Neural progenitor cell (in vitro differentiated cells): ENCODE measurements around the gene PCSK6. TPM values are rescaled to one million over a fixed set of nuclear protein-coding genes. Genes with fewer than 3 reads are reported as not detected.

Source experiments
- DNase-seq: peaks from one replicate; pipeline ENCODE4 v3.0.0-alpha.2; 2016; ENCODE audit warnings: low spot score
- H2AFZ ChIP-seq: fragments of 200-600 bp; sonication (generic); replicated peaks from 2 replicates; pipeline ENCODE4 v1.6.1; 2016; ENCODE audit warnings: antibody characterized with exemption
- H3F3A ChIP-seq: fragments of 200-600 bp; sonication (generic); 2 replicates; pipeline ENCODE4 v1.6.1; 2016; ENCODE audit warnings: antibody characterized with exemption, low read depth
- H3K27ac ChIP-seq: fragments of 200-600 bp; sonication (generic); 2 replicates; pipeline ENCODE4 v1.5.1; 2016; ENCODE audit warnings: mild to moderate bottlenecking
- H3K27me3 ChIP-seq: fragments of 200-600 bp; sonication (generic); 2 replicates; pipeline ENCODE4 v1.6.1; 2016; ENCODE audit warnings: mild to moderate bottlenecking, moderate library complexity
- H3K36me3 ChIP-seq: fragments of 200-600 bp; sonication (generic); 2 replicates; pipeline ENCODE4 v1.5.1; 2016
- H3K4me1 ChIP-seq: fragments of 200-600 bp; sonication (generic); 2 replicates; pipeline ENCODE4 v1.6.1; 2016; ENCODE audit warnings: mixed run types
- H3K4me2 ChIP-seq: fragments of 200-600 bp; sonication (generic); 2 replicates; pipeline ENCODE4 v1.6.1; 2016
- H3K4me3 ChIP-seq: fragments of 200-600 bp; sonication (generic); 2 replicates; pipeline ENCODE4 v1.5.1; 2016
- H3K79me2 ChIP-seq: fragments of 200-600 bp; sonication (generic); 2 replicates; pipeline ENCODE4 v1.6.1; 2016; ENCODE audit warnings: low read depth
- H3K9ac ChIP-seq: fragments of 200-600 bp; sonication (generic); 2 replicates; pipeline ENCODE4 v1.6.1; 2016
- H3K9me3 ChIP-seq: fragments of 200-600 bp; sonication (generic); 2 replicates; pipeline ENCODE4 v1.5.1; 2016; ENCODE audit warnings: low read depth
- H4K20me1 ChIP-seq: fragments of 200-600 bp; sonication (generic); 2 replicates; pipeline ENCODE4 v1.6.1; 2016; ENCODE audit warnings: low read depth
- H3K27ac Mint-ChIP-seq: 3 replicates; pipeline ENCODE4 v1.8.0; 2021; ENCODE audit warnings: mixed read lengths
- H3K27me3 Mint-ChIP-seq: 2 replicates; pipeline ENCODE4 v1.8.0; 2022; ENCODE audit warnings: low read depth, mild to moderate bottlenecking, inconsistent platforms, moderate library complexity, mixed read lengths; ENCODE audit not compliant: insufficient read depth
- H3K36me3 Mint-ChIP-seq: 3 replicates; pipeline ENCODE4 v1.8.0; 2021; ENCODE audit warnings: mixed read lengths
- H3K4me1 Mint-ChIP-seq: 3 replicates; pipeline ENCODE4 v1.8.0; 2021; ENCODE audit warnings: mixed read lengths
- H3K4me3 Mint-ChIP-seq: 3 replicates; pipeline ENCODE4 v1.8.0; 2021; ENCODE audit warnings: mild to moderate bottlenecking, moderate library complexity, mixed read lengths
- H3K9me3 Mint-ChIP-seq: 3 replicates; pipeline ENCODE4 v1.8.0; 2020; ENCODE audit warnings: mixed read lengths
- CTCF ChIP-seq: fragments of 200-600 bp; sonication (generic); IDR thresholded peaks from 2 replicates; pipeline ENCODE4 v1.5.1; 2017; ENCODE audit warnings: antibody characterized with exemption, mild to moderate bottlenecking
- EZH2 ChIP-seq: fragments of 200-600 bp; sonication (generic); IDR thresholded peaks from 2 replicates; pipeline ENCODE4 v1.6.1; 2017; ENCODE audit warnings: antibody characterized with exemption, mild to moderate bottlenecking, moderate library complexity
- EZH2phosphoT487 ChIP-seq: fragments of 200-600 bp; sonication (generic); IDR thresholded peaks from 2 replicates; pipeline ENCODE4 v1.6.1; 2017; ENCODE audit warnings: antibody characterized with exemption
- total RNA-seq: library from RNA; depleted of rRNA; stranded (reverse); fragments of >200 nt; gene quantifications from 2 replicates; pipeline ENCODE4 v1.2.3, GENCODE V29; 2015; ENCODE audit warnings: low replicate concordance

Gene PCSK6
- total RNA-seq, 1 donor from 2014 or later, result 1.9 TPM

GRCh38 chr15:101498717-101499480 is 9.4 kb upstream of the PCSK6 start:
- Histone ChIP-seq H4K20me1 (no peaks in the 10 kb centered on the region), H3K4me3 (no peak overlapping the region), H2AFZ (no peak overlapping the region), H3K4me1 (peaks cover 26% of the 10 kb centered on the region), H3K79me2 (no peaks in the 10 kb centered on the region), H3K9ac (no peak overlapping the region), H3F3A (peaks cover 5% of the 10 kb centered on the region), H3K4me2 (no peak overlapping the region), H3K27ac (no peak overlapping the region), H3K27me3 (peaks cover 13% of the 10 kb centered on the region), H3K36me3 (no peaks in the 10 kb centered on the region), H3K9me3 (no peaks in the 10 kb centered on the region)
- no peak for TF ChIP-seq CTCF
- no peak for TF ChIP-seq EZH2phosphoT487
- TF ChIP-seq EZH2, result no peak
- no peak for DNase-seq
- Mint-ChIP-seq H3K27me3 (peaks cover 25% of the 10 kb centered on the region), H3K27ac (peak overlapping the region; percentile 46), H3K36me3 (no peaks in the 10 kb centered on the region), H3K4me1 (peaks cover 56% of the 10 kb centered on the region), H3K4me3 (no peak overlapping the region), H3K9me3 (no peaks in the 10 kb centered on the region)

GRCh38 chr15:101498076-101498716 is 8.7 kb upstream of the PCSK6 start:
- no peak for DNase-seq
- H3K4me1 ChIP-seq, result peaks cover 29% of the 10 kb centered on the region
- Mint-ChIP-seq H3K36me3 (no peaks in the 10 kb centered on the region), H3K27me3 (peaks cover 33% of the 10 kb centered on the region), H3K4me1 (peaks cover 58% of the 10 kb centered on the region), H3K27ac (no peak overlapping the region), H3K9me3 (peaks cover 2% of the 10 kb centered on the region), H3K4me3 (no peak overlapping the region)
- H3K27me3 ChIP-seq, result peaks cover 14% of the 10 kb centered on the region
- H3F3A ChIP-seq, result peaks cover 8% of the 10 kb centered on the region
- H3K4me2 ChIP-seq, result no peak overlapping the region
- H3K36me3 ChIP-seq, result no peaks in the 10 kb centered on the region
- H3K4me3 ChIP-seq, result no peak overlapping the region
- no peaks in the 10 kb centered on the region for H3K79me2 ChIP-seq
- no peak overlapping the region for H2AFZ ChIP-seq
- TF ChIP-seq EZH2phosphoT487 (no peak), EZH2 (no peak), CTCF (no peak)
- H3K9me3 ChIP-seq, result no peaks in the 10 kb centered on the region
- no peak overlapping the region for H3K9ac ChIP-seq
- no peak overlapping the region for H3K27ac ChIP-seq
- H4K20me1 ChIP-seq, result no peaks in the 10 kb centered on the region

- H3K4me3 ChIP-seq, result no peak overlapping the region
- peaks cover 29% of the 10 kb centered on the region for H3K4me1 ChIP-seq
- H2AFZ ChIP-seq, result no peak overlapping the region
- Mint-ChIP-seq H3K27me3 (peaks cover 36% of the 10 kb centered on the region), H3K4me3 (no peak overlapping the region), H3K4me1 (peaks cover 59% of the 10 kb centered on the region), H3K9me3 (peaks cover 2% of the 10 kb centered on the region), H3K36me3 (no peaks in the 10 kb centered on the region), H3K27ac (peak overlapping the region; percentile 47)
- no peaks in the 10 kb centered on the region for H3K9me3 ChIP-seq
- TF ChIP-seq CTCF (no peak), EZH2 (no peak), EZH2phosphoT487 (no peak)
- no peak overlapping the region for H3K27ac ChIP-seq
- peaks cover 19% of the 10 kb centered on the region for H3K27me3 ChIP-seq
- H3F3A ChIP-seq, result peaks cover 8% of the 10 kb centered on the region
- no peaks in the 10 kb centered on the region for H3K36me3 ChIP-seq
- no peak overlapping the region for H3K9ac ChIP-seq
- no peaks in the 10 kb centered on the region for H4K20me1 ChIP-seq
- H3K4me2 ChIP-seq, result no peak overlapping the region
- no peak for DNase-seq
- H3K79me2 ChIP-seq, result no peaks in the 10 kb centered on the region
Observed at GRCh38 chr15:101497484-101498034, 8.1 kb upstream of the PCSK6 start.
